A172 (cell line): ENCODE measurements around the gene SMG7. TPM values are rescaled to one million over a fixed set of nuclear protein-coding genes. Genes with fewer than 3 reads are reported as not detected.

ENCODE experiments used
- DNase-seq: peaks from one replicate; pipeline ENCODE4 v3.0.0-alpha.2; 2015; ENCODE audit warnings: low spot score
- total RNA-seq: library from RNA; depleted of rRNA; stranded (reverse); fragments of >200 nt; shearing (Covaris generic); gene quantifications from 2 replicates; pipeline ENCODE4 v1.2.3, GENCODE V29; 2014

SMG7 gene
- total RNA-seq, 1 experiment from 2014 or later, result 19.6 TPM

DNA sequence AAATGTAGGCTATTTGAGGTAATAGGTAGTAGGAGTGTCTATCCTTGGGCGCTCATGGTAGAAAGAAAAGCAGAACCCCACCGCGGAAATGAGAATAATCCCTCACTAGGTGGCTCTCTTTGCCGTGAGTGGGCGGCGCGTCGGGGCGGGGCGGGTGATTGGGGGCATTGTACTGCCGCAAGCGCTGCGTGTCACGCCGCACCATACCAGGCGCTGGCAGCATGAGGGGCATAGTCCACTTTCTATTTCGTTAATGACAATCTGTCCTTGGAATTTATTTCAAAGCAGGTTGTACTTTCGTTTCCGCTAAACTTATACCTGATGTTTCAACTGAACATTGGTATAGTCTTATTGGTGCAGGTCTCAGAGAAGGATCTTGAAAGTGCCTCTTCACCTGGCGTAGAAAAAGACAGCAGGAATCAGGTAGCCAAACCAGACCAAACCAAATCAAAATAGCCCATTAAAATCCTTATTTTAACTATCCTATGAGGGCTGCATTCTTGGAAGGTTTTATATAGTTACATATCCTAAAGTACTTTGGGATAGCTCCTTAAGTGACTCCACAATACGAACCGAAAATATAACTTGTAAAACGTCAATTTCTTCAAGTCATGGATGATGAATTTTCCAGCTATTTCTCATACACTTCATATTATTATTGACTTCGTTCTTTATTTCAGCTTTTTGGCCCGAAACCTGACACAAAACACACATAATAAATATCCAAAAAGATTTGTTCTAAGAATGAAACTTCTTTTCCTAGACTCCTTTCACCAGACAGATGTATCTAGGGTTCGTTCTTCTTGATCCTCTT, 1.9 kb upstream of the SMG7 start:
- peak; percentile 72 for DNase-seq

DNA sequence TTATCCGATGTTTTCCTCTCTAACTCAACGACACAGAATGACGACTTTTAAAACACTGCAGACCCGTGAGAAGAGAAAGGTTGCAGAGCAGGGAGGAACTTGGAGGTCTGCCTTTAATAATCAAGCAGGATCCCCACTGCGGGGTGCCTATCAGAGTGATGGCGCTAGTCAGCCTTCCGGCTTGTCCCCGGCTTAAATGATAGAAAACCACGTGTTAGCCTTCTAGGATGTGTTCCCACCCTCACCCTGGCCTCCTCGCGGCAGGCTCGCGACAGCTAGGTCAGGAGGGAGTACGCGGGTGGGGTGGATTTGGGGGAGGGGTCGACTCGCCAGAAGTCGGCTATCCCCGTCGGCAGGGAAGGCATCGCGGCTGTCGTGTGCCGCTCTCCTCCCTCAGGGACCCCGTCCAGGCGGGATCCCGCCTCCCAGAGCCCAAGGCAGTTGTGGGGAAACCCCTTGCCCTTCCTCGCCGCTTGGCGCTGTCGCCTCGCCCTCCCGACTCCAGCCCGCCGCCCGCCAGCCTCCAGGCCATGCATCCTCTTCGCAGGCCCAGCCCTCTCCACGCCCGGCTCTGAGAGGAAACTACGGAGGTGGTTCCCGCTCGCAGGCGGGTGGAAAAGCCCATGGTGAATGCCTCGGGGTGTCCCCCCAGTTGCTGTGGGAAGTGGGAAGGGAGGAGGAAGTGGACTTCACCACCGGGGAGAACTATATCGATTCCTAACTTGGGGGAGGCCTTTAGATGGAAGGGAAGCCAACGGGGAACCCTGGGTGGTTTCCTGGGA, 1.1 kb upstream of the SMG7 start:
- peak; percentile 70 for DNase-seq

DNA sequence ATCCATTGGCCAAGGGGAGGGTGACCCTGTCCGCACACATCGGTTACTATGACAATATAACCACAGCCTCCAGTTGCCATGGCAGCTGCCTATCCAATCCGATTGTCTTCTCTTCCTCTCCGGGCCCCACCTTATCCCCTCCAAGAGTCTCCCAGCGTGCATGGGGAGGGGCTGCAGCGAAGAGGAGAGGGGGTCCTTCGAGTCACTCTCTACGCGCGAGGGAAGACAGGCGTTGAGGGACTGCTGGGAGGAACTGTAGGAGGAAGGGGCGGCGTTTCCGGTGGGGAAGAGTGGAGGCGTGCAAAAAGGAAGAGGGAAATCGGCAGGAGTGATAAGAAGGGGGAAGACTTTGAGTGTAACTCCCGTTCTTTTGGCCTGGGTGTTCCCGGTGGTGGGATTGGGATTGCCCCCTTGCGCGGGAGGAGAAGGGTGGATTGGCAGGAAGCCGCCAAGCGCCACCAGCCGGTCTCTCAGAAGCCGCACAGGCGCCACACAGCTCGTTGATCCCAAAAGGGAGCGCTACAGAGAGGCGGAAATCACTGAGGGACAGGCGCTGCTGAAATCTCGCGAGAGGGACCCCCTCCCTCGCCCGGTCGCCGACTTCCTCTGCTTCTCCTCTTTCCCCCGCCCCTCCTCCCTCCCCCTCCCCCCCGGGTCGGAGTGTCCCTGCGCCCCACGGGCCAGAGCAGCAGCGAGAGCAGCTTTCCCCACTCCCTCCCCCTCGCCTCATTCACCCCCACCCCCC, 384 bp upstream of the SMG7 start:
- DNase-seq, result peak; percentile 97

GRCh38 chr1:183473217-183473536, 878 bp downstream of the SMG7 start:
- no peak for DNase-seq

DNA sequence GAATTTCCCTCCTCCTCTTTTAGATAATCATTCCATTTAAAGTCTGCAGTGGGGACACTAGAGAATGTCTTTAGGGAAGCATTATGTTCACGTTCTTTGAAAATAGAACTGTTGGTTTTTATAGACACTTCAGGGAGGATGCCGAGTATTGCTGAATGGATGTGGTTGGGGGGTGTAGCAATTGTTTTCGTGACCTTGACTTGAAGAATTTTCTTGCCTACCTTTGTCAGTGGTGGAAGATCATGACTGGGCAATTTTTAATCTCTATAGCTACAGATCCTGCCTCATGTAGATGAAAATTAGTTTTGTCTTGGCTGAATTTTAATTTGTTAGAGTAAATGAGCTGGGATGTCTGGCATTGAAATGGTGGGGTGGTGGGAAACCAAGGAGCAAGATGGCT, 3.8 kb downstream of the SMG7 start:
- DNase-seq, result no peak

DNA sequence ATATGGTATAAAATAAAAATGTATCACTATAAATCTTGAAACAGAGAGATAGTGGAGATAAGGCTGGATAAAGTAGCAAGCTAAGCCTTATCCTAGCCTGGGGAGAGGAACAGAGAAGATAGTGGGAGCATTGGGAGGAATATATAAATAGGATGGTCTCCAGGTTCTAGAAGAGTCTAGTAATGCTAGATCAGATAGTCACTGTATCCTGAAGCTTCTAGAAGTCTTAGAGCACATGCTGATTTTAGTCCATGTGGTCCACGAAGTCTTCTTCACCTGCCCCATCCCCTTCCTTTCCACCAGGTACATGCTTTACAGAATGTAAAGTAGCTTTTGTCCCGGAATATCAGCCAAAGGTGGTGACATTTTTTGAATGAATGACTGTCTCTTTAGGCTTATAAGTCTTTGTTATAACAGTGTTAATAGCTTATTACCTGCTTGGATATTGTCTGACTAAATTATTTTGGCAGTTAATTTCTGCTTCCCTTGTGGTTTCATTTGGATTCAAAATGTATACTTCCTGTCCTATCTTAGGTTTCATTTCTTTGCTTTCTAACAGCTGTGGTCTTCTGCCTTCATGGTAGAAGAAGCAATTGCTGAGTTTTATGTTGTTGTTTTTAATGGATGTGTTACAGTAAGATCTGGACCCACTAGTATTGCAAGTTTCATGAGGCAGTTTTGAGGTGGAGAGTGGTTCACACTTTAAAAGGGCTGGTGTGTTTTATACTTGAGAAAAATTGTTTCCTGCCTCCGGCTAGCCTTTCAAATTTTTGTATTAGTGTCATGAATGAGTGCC, 5.9 kb downstream of the SMG7 start:
- no peak for DNase-seq

- no peak for DNase-seq
Measured at GRCh38 chr1:183480971-183481441, 8.7 kb downstream of the SMG7 start.

GRCh38 chr1:183483224-183483623, 10.9 kb downstream of the SMG7 start:
- no peak for DNase-seq

- no peak for DNase-seq
Measured at GRCh38 chr1:183484254-183484653, 12.0 kb downstream of the SMG7 start.

DNA sequence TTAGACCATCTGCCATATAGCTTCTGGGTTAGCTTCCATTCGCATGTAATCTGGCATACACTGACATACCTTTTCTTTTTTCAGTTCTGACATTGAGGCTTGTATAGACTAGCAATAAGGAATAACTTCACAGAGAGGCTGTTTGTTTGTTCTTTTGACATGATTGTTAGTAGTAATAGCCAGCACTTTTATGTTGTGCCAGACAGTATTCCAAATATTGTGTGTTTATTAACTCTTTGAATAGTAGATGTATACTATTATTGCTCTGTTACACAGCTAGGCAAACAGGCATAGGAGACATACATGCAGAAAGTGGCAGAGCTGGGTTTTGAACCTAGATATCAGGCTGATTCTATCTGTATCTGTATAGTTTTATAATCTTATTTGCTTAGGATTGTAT, 12.6 kb downstream of the SMG7 start:
- no peak for DNase-seq

DNA sequence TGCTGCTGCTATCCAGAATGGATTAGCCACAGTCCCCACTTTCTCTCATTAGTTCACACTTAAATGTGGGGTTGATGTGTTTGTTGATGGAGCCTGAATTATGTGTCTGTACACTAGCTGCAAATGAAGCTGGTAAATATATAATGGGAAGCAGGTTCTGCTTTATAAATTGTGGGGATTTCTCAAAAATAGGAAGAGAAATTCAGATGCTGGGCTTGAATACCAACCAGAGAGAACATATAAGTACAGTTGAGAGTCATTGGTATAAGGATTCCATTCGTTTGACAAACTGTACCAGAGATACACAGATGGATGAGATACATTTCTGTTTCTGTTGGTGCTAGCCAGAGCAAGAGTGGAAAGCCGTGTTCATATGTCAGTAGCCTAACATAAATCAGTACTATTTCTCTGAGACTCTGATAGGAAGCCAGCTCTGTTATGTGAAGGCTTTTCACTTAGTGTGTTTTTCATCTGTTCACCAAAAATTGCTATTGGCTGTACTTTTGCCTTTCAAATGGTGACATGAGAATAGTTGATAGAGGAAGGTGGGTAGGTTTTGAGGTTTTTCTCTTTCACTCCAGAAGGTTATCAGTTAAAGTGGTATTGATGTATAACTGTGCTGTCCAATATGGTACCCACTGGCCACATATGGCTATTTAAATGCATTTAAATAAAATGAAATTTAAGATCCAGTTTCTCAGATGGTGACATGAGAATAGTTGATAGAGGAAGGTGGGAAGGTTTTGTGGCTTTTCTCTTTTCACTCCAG, 15.6 kb downstream of the SMG7 start:
- no peak for DNase-seq

DNA sequence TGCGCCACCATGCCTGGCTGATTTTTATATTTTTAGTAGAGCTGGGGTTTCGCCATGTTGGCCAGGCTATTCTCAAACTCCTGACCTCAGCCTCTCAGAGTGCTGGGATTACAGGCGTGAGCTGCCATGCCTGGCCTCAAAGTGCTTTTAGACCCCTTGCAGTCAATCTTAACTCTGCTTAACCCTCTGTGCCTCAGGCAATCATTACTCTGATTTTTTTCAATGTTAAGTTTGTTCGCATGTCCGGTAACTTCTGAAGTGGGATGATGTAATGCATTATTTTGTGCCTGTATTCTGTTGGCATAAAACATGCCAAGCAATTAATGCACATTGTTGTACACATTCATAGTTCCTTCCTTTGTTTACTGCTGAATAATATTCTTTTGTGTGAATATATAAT, 18.6 kb downstream of the SMG7 start:
- no peak for DNase-seq

- peak; percentile 53 for DNase-seq
Measured at GRCh38 chr1:183493540-183494245, 21.4 kb downstream of the SMG7 start.

GRCh38 chr1:183495420-183495819, 23.1 kb downstream of the SMG7 start:
- no peak for DNase-seq

DNA sequence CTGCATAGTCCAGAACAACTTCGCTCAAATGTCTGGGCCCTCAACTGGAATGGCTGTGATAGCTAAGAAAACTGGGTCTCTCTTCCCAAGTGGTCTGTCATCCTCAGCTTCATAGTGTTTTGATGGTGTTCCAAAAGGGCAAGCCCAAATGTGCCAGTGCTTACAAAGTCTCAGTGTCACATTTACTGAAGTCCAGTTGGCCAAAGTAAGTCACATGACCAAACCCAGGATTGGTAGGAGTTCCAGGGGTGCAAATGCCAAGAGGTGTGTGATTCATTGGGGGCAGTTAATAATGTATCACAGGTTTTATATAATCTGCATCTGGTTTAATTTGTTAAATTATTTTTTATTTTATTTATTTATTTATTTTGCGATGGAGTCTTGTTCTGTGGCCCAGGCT, 24.9 kb downstream of the SMG7 start:
- DNase-seq, result no peak

- DNase-seq, result no peak
Measured at GRCh38 chr1:183498342-183498991, 26.2 kb downstream of the SMG7 start.

- no peak for DNase-seq
Measured at GRCh38 chr1:183505454-183506089, 33.3 kb downstream of the SMG7 start.

DNA sequence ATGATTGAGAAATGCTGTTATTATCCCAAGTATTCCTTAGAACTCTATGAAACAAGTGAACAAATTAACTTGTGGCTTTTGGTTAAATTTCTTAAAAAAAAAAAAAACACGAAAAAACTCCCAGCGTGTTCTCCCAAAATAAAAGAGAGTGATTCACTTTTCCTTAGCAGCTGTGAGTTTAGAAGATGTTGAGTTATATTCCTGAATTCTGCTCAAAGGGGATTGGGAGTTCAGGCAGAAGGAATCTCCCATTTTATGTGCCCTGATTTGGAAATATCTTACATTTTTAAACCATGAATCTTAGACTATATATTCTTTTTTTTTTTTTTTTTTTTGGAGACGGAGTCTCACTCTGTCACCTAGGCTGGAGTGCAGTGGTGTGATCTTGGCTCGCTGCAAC, 34.3 kb downstream of the SMG7 start:
- no peak for DNase-seq

DNA sequence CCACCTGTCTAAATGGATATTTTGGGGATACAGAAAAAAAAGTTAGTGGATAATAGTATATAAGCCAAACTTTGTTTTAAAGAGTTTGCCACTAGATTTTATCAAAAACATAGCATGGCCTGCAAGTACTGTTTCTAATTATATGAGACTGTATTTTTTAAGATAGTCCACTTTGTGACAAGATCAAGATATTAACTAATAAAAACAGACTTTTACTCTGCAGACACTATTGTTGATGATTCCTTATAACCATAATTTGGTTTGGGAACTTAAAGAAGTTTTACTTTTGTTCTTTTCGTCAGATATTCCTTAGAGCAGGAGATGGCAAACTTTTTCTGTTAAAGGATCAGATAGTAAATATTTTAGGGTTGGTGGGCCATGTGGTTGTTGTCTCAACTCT, 36.4 kb downstream of the SMG7 start:
- no peak for DNase-seq
